NCI-H1048 (cell line): Measurements from ENCODE around the gene IGFBP3.

Source experiments
- DNase-seq: peaks from one replicate; lab custom pipeline; 2025; lab: John Stamatoyannopoulos, UW

The IGFBP3 gene

GRCh38 chr7:45891462-45892402 lies 29.3 kb downstream of the IGFBP3 start:
- DNase-seq, result no peak

GRCh38 chr7:45890902-45891461 lies 30.1 kb downstream of the IGFBP3 start:
- DNase-seq, result no peak

- DNase-seq, result no peak
These were observed 30.8 kb downstream of the IGFBP3 start for GRCh38 chr7:45890125-45890901.

- DNase-seq, result no peak
These were observed 31.6 kb downstream of the IGFBP3 start for GRCh38 chr7:45889367-45890067.

GRCh38 chr7:45888993-45889366 lies 32.1 kb downstream of the IGFBP3 start:
- no peak for DNase-seq

GRCh38 chr7:45888185-45888992 lies 32.7 kb downstream of the IGFBP3 start, which contains the start of gene IGFBP1:
Gene IGFBP1 (plus strand): TSS chr7:45888488. CDS start chr7:45888653, 165 bp downstream.
- no peak for DNase-seq

GRCh38 chr7:45886931-45887667 lies 34.0 kb downstream of the IGFBP3 start:
- no peak for DNase-seq

GRCh38 chr7:45885264-45885882 lies 35.7 kb downstream of the IGFBP3 start:
- DNase-seq, result no peak

GRCh38 chr7:45884136-45884535 lies 36.9 kb downstream of the IGFBP3 start:
- no peak for DNase-seq

GRCh38 chr7:45882465-45882810 lies 38.6 kb downstream of the IGFBP3 start:
- DNase-seq, result no peak

- DNase-seq, result no peak
These were observed 39.2 kb downstream of the IGFBP3 start for GRCh38 chr7:45881759-45882464.

GRCh38 chr7:45881280-45881758 lies 39.8 kb downstream of the IGFBP3 start:
- no peak for DNase-seq

- DNase-seq, result no peak
These were observed 40.6 kb downstream of the IGFBP3 start for GRCh38 chr7:45880433-45880860.

GRCh38 chr7:45878457-45879144 lies 42.5 kb downstream of the IGFBP3 start:
- no peak for DNase-seq

GRCh38 chr7:45876519-45876918 lies 44.6 kb downstream of the IGFBP3 start:
- DNase-seq, result no peak

- no peak for DNase-seq
These were observed 46.5 kb downstream of the IGFBP3 start for GRCh38 chr7:45874408-45875131.

GRCh38 chr7:45873355-45873754 lies 47.7 kb downstream of the IGFBP3 start:
- no peak for DNase-seq

GRCh38 chr7:45873035-45873354 lies 48.1 kb downstream of the IGFBP3 start, which contains the start of gene CCDC201:
Gene CCDC201 (minus strand): TSS chr7:45873082. CDS start chr7:45873007, 75 bp downstream.
- DNase-seq, result no peak
